HG03095 (cell line): ENCODE measurements around the gene ERP27.

Experiments
- ATAC-seq: cut with Tn5 transposase; IDR thresholded peaks from one replicate; pipeline ENCODE4 v1.9.1; 2021; ENCODE audit warnings: moderate library complexity; ENCODE audit not compliant: unreplicated experiment

Gene ERP27

GRCh38 chr12:14873440-14874185 is 64.7 kb downstream of the ERP27 start:
- ATAC-seq, result no peak

- ATAC-seq, result no peak
Measured at GRCh38 chr12:14871886-14872285, 66.5 kb downstream of the ERP27 start.

- no peak for ATAC-seq
Measured at GRCh38 chr12:14871247-14871646, 67.1 kb downstream of the ERP27 start.

GRCh38 chr12:14868916-14869506 is 69.3 kb downstream of the ERP27 start:
- no peak for ATAC-seq
